CD4-positive, alpha-beta memory T cell (primary cell): ENCODE results near the gene RSPH10B2. TPM values are rescaled to one million over a fixed set of nuclear protein-coding genes. Genes with fewer than 3 reads are reported as not detected.
"Not testable (repeated sequence)": the region's sequence is repeated elsewhere in the genome, so short reads cannot be mapped to it uniquely, and the experiment has no call there.

Source experiments
- CTCF ChIA-PET: fragments of 350-600 bp; sonication (Branson Sonifier 250); formaldehyde crosslinking; loops from one replicate; lab custom pipeline; 2021; ENCODE audit warnings: inconsistent platforms; ENCODE audit not compliant: partially characterized antibody; lab: Charles Lee
- POLR2A ChIA-PET: fragments of 350-600 bp; sonication (Branson Sonifier 250); formaldehyde crosslinking; loops from one replicate; lab custom pipeline; 2021; ENCODE audit not compliant: partially characterized antibody; lab: Charles Lee
- DNase-seq, 5 donors: peaks; one replicate each; pipeline versions ENCODE4 v3.0.0 to v3.0.0-alpha.2; 2020 to 2022; ENCODE audit warnings: mixed read lengths in 1 of 5
- H3K27ac ChIP-seq: one replicate; pipeline ENCODE4 v1.7.0; 2013; ENCODE audit warnings: low read depth, low read length
- H3K27me3 ChIP-seq: 2 replicates; pipeline ENCODE4 v1.7.0; 2013; ENCODE audit warnings: mild to moderate bottlenecking, low read length, moderate library complexity; ENCODE audit not compliant: insufficient read depth
- H3K36me3 ChIP-seq: 2 replicates; pipeline ENCODE4 v1.7.0; 2013; ENCODE audit warnings: mild to moderate bottlenecking, low read length, moderate library complexity; ENCODE audit not compliant: insufficient read depth
- H3K4me1 ChIP-seq: 2 replicates; pipeline ENCODE4 v1.7.0; 2013; ENCODE audit warnings: mild to moderate bottlenecking, low read length, moderate library complexity; ENCODE audit not compliant: insufficient read depth
- H3K4me3 ChIP-seq, 2 donors: one replicate each; pipeline ENCODE4 v1.7.0; 2013; ENCODE audit warnings: low read length in 2 of 2, mild to moderate bottlenecking in 1 of 2
- H3K9me3 ChIP-seq, 2 donors: one replicate each; pipeline ENCODE4 v1.7.0; 2013; ENCODE audit warnings: low read length in 2 of 2, control low read depth in 1 of 2; ENCODE audit not compliant: control insufficient read depth in 1 of 2
- H3K27ac Mint-ChIP-seq, 7 donors: one replicate each; pipeline ENCODE4 v1.8.0; 2020 to 2021; ENCODE audit warnings: mixed read lengths in 7 of 7, mild to moderate bottlenecking in 6 of 7, inconsistent platforms in 3 of 7, moderate library complexity in 3 of 7
- H3K27me3 Mint-ChIP-seq, 2 donors: one replicate each; pipeline ENCODE4 v1.8.0; 2020 to 2021; ENCODE audit warnings: mixed read lengths in 2 of 2
- H3K36me3 Mint-ChIP-seq, 2 donors: one replicate each; pipeline ENCODE4 v1.8.0; 2020 to 2021; ENCODE audit warnings: mixed read lengths in 2 of 2, inconsistent platforms in 1 of 2, mild to moderate bottlenecking in 1 of 2
- H3K4me1 Mint-ChIP-seq, 4 donors: one replicate each; pipeline ENCODE4 v1.8.0; 2020 to 2021; ENCODE audit warnings: mixed read lengths in 4 of 4, mild to moderate bottlenecking in 1 of 4
- H3K4me3 Mint-ChIP-seq, 8 donors: one replicate each; pipeline ENCODE4 v1.8.0; 2020 to 2021; ENCODE audit warnings: mixed read lengths in 8 of 8, mild to moderate bottlenecking in 7 of 8, moderate library complexity in 6 of 8, inconsistent platforms in 3 of 8
- H3K9me3 Mint-ChIP-seq, 8 donors: one replicate each; pipeline ENCODE4 v1.8.0; 2020 to 2021; ENCODE audit warnings: mixed read lengths in 8 of 8, mild to moderate bottlenecking in 5 of 8, inconsistent platforms in 3 of 8, moderate library complexity in 1 of 8
- intact Hi-C: fragments of 100-400 bp; cut with micrococcal nuclease; formaldehyde crosslinking; loops from one replicate; pipeline ENCODE4 v1.15.1; 2023
- polyA plus RNA-seq, 2 donors: library from polyadenylated mRNA; unstranded; fragments of 300-500 nt; fragmentation: Illumina TruSeq; gene quantifications; one replicate each; pipeline ENCODE4 v1.2.3, GENCODE V29; 2021
- total RNA-seq, 2 experiments: library from RNA; stranded (reverse); gene quantifications; one replicate each; pipeline ENCODE4 v1.2.3, GENCODE V29; 2021

The RSPH10B2 gene
- total and polyA plus RNA-seq, 4 experiments from 2014 or later = 0.10 to 1.1 (median 0.70) TPM; not detected in 1

GRCh38 chr7:6830026-6830425, 76.1 kb downstream of the RSPH10B2 start:
- H3K27ac Mint-ChIP-seq, intact Hi-C loops: not testable (repeated sequence)

GRCh38 chr7:6831018-6831725, 77.3 kb downstream of the RSPH10B2 start:
- ChIA-PET POLR2A (no interaction called here), CTCF (interaction anchor here (1.1 kb wide), 1 partner anchor 16 kb away, joined by 3 read pairs; no protein-coding TSS in a partner anchor)
- Histone ChIP-seq H3K9me3 (no peaks in the 10 kb centered on the region), H3K27me3 (no peaks in the 10 kb centered on the region), H3K36me3 (no peaks in the 10 kb centered on the region), H3K4me1 (no peaks in the 10 kb centered on the region), H3K4me3 (no peak overlapping the region), H3K27ac (no peak overlapping the region)
- Mint-ChIP-seq H3K4me1 (peaks cover 0 to 6% (median 2%) of the 10 kb centered on the region in 4 donors), H3K4me3 (no peak overlapping the region), H3K9me3 (no peaks in the 10 kb centered on the region), H3K27me3 (peaks cover 6 to 13% of the 10 kb centered on the region in 2 donors), H3K27ac (no peak overlapping the region), H3K36me3 (peaks cover 0 to 2% of the 10 kb centered on the region in 2 donors)
- no peak for DNase-seq
- intact Hi-C loops = no loop called here

More at GRCh38 chr7:6830026-6830425, 76.1 kb downstream of the RSPH10B2 start:
- CTCF ChIA-PET = interaction anchor here (1.1 kb wide), 1 partner anchor 15 kb away, joined by 3 read pairs; no protein-coding TSS in a partner anchor
- H3K9me3 ChIP-seq, H3K4me1 ChIP-seq, H3K9me3 Mint-ChIP-seq, H3K4me3 Mint-ChIP-seq, POLR2A ChIA-PET, H3K36me3 Mint-ChIP-seq, H3K27ac ChIP-seq, DNase-seq, H3K4me3 ChIP-seq, H3K27me3 Mint-ChIP-seq, H3K27me3 ChIP-seq, H3K36me3 ChIP-seq: not testable (repeated sequence)
- peaks cover 0 to 14% (median 3%) of the 10 kb centered on the region in 4 donors for H3K4me1 Mint-ChIP-seq

GRCh38 chr7:6833636-6834035, 79.7 kb downstream of the RSPH10B2 start:
- H3K4me3 Mint-ChIP-seq = no peak overlapping the region
- CTCF ChIA-PET = no interaction called here
- POLR2A ChIA-PET = no interaction called here

GRCh38 chr7:6835521-6835920, 81.6 kb downstream of the RSPH10B2 start:
- H3K4me3 Mint-ChIP-seq, intact Hi-C loops, H3K9me3 ChIP-seq, H3K27ac ChIP-seq, DNase-seq, POLR2A ChIA-PET, H3K4me1 Mint-ChIP-seq, H3K4me3 ChIP-seq, H3K9me3 Mint-ChIP-seq, H3K27me3 ChIP-seq, H3K36me3 Mint-ChIP-seq, H3K36me3 ChIP-seq, CTCF ChIA-PET, H3K4me1 ChIP-seq, H3K27ac Mint-ChIP-seq: not testable (repeated sequence)
- H3K27me3 Mint-ChIP-seq = peaks cover 6 to 20% of the 10 kb centered on the region in 2 donors

More at GRCh38 chr7:6833636-6834035, 79.7 kb downstream of the RSPH10B2 start:
- Histone ChIP-seq H3K9me3 (no peaks in the 10 kb centered on the region), H3K4me1 (no peaks in the 10 kb centered on the region), H3K4me3 (no peak overlapping the region), H3K36me3 (no peaks in the 10 kb centered on the region), H3K27ac (no peak overlapping the region), H3K27me3 (no peaks in the 10 kb centered on the region)
- H3K27me3 Mint-ChIP-seq = peaks cover 6 to 19% of the 10 kb centered on the region in 2 donors
- no peak overlapping the region for H3K27ac Mint-ChIP-seq
- H3K4me1 Mint-ChIP-seq = no peaks in the 10 kb centered on the region
- intact Hi-C loops = no loop called here
- H3K9me3 Mint-ChIP-seq = no peaks in the 10 kb centered on the region
- DNase-seq = no peak
- no peaks in the 10 kb centered on the region for H3K36me3 Mint-ChIP-seq

GRCh38 chr7:6837081-6837480, 83.2 kb downstream of the RSPH10B2 start:
- Mint-ChIP-seq H3K27ac (peak overlapping the region in 1 of 7 donors; percentile 8), H3K27me3 (peaks cover 7 to 20% of the 10 kb centered on the region in 2 donors)
- H3K36me3 Mint-ChIP-seq, intact Hi-C loops, POLR2A ChIA-PET, H3K36me3 ChIP-seq, H3K27ac ChIP-seq, DNase-seq, H3K4me1 ChIP-seq, H3K4me1 Mint-ChIP-seq, CTCF ChIA-PET, H3K27me3 ChIP-seq, H3K4me3 Mint-ChIP-seq, H3K9me3 ChIP-seq, H3K4me3 ChIP-seq, H3K9me3 Mint-ChIP-seq: not testable (repeated sequence)

- H3K27ac Mint-ChIP-seq, POLR2A ChIA-PET: not testable (repeated sequence)
- H3K27me3 Mint-ChIP-seq = peaks cover 7 to 18% of the 10 kb centered on the region in 2 donors
Measured at GRCh38 chr7:6842278-6842921, 88.5 kb downstream of the RSPH10B2 start.

GRCh38 chr7:6843092-6843491, 89.2 kb downstream of the RSPH10B2 start:
- H3K4me3 Mint-ChIP-seq, H3K9me3 Mint-ChIP-seq, H3K36me3 ChIP-seq, DNase-seq, CTCF ChIA-PET, H3K27me3 ChIP-seq, H3K4me3 ChIP-seq, H3K4me1 ChIP-seq, POLR2A ChIA-PET, H3K4me1 Mint-ChIP-seq, H3K36me3 Mint-ChIP-seq, intact Hi-C loops, H3K27ac ChIP-seq, H3K9me3 ChIP-seq: not testable (repeated sequence)
- Mint-ChIP-seq H3K27me3 (peaks cover 7 to 18% of the 10 kb centered on the region in 2 donors), H3K27ac (peak overlapping the region in 1 of 7 donors; percentile 23)

More at GRCh38 chr7:6842278-6842921, 88.5 kb downstream of the RSPH10B2 start:
- H3K27ac ChIP-seq, H3K4me3 Mint-ChIP-seq, H3K36me3 Mint-ChIP-seq, H3K4me1 ChIP-seq, H3K4me1 Mint-ChIP-seq, CTCF ChIA-PET, H3K9me3 ChIP-seq, H3K4me3 ChIP-seq, DNase-seq, intact Hi-C loops, H3K36me3 ChIP-seq, H3K9me3 Mint-ChIP-seq, H3K27me3 ChIP-seq: not testable (repeated sequence)
